GM19397 (cell line): ENCODE data around the gene IPO9.
A peak's percentile ranks its signal among the peaks of the same experiment; 100 is the strongest.

Experiments used
- ATAC-seq: cut with Tn5 transposase; IDR thresholded peaks from one replicate; pipeline ENCODE4 v1.9.1; 2021; ENCODE audit warnings: mild to moderate bottlenecking, moderate library complexity; ENCODE audit not compliant: unreplicated experiment

The IPO9 gene

DNA sequence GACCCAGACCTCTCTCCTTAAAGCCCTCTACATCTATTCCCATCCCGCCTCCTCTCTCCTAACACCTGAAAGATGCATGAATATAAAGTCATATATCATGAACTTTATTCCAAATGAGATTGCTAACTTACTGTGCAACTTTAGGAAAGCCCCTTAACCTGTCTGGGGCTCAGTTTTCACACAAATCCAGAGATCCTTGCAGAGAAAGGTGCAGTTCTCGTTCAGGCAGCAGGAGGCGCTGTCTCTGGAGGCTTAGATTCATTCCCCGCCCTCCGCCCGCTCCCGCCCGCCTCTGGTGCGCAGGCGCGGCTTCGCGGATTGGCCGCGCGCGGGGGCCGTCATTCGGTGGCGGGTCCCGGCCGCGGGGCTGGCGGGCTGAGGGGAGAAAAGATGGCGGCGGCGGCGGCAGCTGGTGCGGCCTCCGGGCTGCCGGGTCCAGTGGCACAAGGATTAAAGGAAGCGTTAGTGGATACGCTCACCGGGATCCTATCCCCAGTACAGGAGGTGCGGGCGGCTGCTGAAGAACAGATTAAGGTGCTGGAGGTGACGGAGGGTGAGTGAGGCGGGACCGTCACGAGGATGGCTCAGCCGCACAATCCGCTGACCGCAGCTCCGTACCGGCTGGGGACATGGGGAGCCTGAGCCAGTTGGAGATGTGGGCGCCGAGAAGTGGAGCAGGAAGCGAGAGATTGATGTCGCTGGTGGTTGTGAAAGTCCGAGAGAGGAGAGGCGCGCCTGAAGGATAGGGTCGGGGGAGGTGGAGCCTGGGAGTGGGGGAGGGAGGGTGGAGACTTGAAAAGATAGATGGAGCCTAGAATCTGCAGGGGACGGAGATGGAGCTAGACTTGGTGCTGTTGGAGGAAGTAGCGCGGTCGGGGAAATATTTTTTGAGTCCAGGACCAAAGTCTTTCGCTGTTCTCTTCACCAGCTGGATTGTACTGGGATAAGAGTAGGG lies at the start of gene IPO9:
IPO9 (plus strand) TSS at position 338 of the 955 bp plus-strand sequence; CDS start at position 391, 53 bp downstream.
- peak; percentile 95 for ATAC-seq

DNA sequence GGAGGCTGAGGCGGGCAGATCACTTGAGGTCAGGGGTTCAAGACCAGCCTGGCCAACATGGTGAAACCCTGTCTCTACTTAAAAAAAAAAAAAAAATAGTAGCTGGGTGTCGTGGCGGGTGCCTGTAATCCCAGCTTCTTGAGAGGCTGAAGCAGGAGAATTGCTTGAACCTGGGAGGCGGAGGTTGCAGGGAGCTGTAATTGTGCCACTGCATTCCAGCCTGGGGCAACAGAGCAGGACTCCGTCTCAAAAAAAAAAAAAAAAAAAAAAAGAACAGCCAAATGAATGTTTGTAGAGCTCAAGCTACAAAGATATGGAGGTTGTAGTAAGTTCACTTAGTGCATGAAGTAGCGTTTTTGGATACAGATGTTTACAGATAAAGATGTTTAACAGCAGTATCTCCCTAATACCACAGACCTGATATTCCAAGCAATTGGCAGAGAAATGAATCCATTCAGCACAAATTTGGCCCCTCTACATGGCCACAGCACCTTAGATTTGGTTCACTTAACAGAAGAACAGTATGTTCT lies 49.5 kb upstream of the IPO9 start:
- ATAC-seq: no peak

GRCh38 chr1:201780952-201781351 lies 48.0 kb upstream of the IPO9 start:
- no peak for ATAC-seq

DNA sequence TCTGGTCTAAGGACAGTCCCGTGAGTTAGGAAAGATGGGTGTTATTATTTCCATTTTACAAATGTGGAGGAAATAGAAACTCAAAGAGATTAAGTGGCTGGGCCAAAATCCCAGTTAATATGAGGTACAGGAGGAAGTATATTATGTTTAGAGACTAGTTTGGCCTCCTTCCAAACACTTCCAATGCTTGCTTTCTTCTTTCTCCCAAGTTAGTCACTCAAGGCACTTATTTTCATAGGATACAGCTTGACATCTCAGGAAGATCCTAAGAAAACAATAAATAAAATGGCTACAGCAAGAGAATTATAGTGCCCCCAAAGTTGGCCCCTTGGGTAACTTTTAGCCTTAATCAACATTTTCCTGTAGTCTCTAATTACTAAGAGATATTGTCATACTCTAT lies 47.5 kb upstream of the IPO9 start:
- ATAC-seq: no peak

DNA sequence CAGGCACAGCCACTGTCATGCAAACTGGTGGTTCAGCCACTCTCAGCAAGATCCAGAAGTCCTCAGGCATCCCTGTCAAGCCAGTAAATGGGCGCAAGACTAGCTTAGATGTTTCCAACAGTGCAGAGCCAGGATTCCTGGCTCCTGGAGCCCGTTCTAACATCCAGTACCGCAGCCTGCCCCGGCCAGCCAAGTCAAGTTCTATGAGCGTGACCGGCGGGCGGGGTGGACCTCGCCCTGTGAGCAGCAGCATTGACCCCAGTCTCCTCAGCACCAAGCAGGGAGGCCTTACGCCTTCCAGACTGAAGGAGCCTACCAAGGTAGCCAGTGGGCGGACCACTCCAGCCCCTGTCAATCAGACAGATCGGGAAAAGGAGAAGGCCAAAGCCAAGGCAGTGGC lies 46.6 kb upstream of the IPO9 start:
- ATAC-seq: no peak

DNA sequence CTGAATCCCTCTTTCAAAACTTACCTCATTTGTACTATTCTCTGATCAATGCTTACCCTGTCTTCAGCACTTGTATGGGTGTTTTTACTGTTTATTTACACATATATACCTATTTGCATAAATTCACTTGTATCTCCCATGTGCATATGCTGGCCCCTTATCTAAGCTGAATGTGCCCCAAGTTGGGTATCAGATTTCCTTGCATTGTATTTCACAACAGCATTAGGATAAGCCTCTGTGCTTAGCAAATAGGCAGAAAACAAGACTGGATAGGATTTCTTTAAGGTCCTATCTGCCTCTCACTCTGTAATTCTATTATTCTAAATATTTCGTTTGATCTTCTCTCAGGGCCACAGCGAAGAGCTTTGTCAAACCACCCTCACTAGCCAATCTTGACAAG lies 45.9 kb upstream of the IPO9 start:
- no peak for ATAC-seq

- no peak for ATAC-seq
Observed at GRCh38 chr1:201783572-201783971, 45.4 kb upstream of the IPO9 start.

GRCh38 chr1:201785291-201785690 lies 43.7 kb upstream of the IPO9 start:
- no peak for ATAC-seq

GRCh38 chr1:201786824-201787223 lies 42.1 kb upstream of the IPO9 start:
- ATAC-seq: no peak

- no peak for ATAC-seq
Observed at GRCh38 chr1:201788296-201788695, 40.7 kb upstream of the IPO9 start.

- no peak for ATAC-seq
Observed at GRCh38 chr1:201789245-201789644, 39.7 kb upstream of the IPO9 start.

GRCh38 chr1:201790261-201790660 lies 38.7 kb upstream of the IPO9 start:
- no peak for ATAC-seq

DNA sequence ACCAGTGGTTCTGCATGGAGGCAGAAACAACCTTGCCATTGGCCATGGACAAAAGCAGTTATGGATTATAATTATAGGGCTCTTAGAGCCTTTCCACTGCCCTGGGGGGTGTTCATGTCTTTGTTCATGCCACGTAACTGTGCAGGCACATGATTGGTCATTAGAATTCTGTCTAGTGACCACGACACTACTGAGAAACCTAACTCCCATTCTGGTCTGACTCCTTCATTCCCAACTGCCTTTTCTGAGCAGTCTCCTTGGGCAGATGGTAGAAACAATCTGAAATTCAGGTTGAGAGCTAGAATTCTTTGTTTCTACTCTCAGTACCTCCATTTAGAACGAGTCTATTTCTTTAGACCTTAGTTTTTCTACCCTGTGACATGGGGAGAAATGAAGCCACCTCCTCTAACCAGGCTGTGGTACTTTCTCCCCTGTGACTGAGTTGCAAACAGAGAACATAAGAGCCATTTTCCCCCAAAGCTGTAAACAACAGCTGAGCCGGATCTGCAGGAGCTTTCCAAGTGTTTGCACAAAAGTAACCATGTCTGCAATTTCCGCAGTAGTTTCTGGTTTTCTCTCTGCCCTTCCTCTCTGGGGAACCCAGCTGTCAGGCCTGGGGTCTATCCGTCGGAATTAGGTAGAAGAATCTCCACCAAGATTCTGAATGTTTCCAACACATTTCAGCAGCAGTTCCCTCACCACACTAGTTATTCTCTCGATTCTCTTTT lies 37.7 kb upstream of the IPO9 start:
- no peak for ATAC-seq

DNA sequence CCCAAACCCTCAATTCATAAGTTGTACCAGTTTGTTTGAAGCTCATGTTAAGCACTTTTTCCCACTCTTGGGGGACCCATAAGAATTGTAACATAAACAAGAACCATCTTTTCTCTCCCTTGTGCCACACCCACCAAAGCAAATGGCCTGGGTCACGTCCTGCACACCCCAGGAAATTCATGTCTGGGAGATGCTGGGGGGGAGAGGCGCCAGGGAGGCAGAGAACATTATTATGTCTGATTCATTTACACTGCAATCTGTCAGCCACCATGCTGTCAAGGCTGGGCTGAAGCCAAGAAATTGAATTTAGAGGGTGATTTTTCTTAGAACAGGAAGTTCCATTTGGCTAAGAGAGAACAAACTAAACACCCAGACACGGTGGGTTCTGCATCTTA lies 37.2 kb upstream of the IPO9 start:
- no peak for ATAC-seq

DNA sequence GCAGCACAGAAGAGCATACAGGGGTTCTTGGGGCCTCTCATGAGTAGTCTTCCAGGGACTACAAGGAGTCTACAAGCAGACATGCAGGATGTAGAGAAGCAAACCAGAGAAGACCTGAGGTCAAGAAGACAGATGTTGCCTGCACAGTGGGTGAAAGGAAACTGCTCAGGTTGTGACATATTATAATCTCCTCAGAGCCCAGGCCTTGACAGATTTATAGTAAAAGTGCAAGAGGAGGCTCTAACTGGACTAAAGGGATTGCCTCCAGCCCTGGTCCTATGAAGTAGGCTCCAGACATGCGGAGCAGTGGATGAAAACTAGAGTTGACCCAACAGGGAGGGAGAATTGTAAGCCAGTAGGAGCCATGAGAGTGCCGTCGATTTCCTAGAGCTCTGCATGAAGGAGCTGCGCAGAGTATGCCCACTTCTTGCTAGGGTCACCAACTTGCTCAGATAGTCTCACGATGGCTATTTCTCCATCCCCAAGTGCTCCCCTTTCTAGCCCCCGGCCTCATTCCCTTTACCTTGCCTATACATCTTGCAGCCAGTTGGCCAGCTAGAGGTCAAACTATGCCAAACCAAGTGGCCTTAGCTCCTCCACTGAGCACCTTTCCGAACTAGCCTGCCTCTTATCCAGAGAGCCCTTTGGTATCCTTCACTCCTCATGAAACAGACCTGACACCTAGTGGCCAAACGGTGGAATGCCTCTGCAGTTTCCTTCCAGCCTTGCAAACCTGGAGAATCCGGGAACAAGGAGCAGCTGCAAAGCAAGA lies 36.2 kb upstream of the IPO9 start:
- no peak for ATAC-seq

DNA sequence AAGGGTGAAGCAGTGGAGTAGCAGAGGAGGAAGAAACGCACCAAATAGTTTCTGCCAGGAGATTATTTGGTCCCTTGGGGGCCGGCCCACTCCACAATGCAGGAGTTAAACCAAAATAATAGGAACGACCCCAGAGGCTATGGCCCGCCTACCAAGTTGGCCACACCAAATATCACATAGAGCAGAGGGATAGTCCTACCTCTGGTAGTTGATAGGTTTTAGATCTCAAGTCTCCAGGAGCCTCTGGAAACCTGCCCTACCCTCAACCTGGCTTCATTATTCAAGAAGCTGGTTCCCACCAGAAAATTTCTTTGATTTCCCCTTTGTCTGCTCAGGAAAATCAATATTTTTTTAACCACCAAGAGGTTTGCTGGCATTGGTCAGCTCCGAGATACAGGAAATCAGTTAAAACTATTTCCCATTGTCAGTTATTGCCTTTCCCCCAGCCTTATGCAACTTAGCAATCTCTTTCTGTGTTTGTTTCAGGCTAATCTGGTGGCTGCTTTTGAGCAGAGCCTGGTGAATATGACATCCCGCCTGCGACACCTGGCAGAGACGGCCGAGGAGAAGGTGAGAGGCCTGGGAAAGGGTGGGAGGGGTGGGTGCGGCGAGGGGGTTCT lies 35.5 kb upstream of the IPO9 start:
- ATAC-seq: no peak

DNA sequence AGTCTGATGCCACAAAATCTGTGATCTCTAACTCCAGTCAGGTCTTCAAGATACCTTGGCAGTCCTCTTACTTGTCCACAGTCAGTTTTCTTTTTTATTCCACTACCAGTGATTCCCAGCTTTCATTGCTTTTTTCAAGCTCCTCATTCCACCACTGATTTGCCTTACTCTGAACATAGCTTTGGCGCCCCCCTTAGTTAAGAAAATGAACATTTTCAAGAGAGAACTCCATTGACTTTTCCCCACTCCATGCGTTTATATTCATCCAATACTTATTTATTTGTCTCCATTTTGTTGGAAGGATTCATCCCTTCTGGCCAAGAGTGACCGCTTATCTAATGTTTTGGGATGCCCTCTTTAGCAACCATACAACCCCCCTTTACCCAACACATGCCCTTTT lies 33.9 kb upstream of the IPO9 start:
- no peak for ATAC-seq

- ATAC-seq: no peak
Observed at GRCh38 chr1:201800246-201800645, 28.7 kb upstream of the IPO9 start.

- no peak for ATAC-seq
Observed at GRCh38 chr1:201806801-201807200, 22.2 kb upstream of the IPO9 start.

DNA sequence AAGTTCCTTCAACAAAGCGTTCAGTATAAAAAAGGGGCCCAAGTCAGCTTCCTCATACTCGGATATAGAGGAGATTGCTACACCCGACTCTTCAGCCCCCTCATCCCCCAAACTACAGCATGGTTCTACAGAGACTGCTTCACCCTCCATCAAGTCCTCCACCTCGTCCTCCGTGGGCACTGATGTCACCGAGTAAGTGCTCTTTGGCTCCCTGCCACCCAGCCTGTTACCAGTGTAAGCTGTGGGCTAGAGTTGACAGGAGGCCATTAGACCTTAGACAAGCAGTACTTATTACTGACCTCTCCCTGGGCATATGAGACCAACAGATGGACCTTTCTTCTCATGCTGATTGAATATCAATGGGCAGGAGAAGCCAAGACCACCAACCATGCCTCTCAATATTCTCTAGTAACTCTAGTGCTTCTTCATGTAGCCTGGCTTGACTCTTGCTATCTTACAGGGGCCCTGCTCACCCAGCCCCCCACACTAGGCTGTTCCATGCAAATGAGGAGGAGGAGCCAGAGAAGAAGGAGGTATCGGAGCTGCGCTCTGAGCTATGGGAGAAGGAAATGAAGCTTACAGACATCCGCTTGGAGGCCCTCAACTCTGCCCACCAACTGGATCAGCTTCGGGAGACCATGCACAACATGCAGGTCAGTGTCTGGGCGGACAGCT lies 20.9 kb upstream of the IPO9 start:
- ATAC-seq: no peak
